Activated CD4-positive, CD25-positive, alpha-beta regulatory T cell treated with anti-CD3 and anti-CD28 coated beads, Interleukin-2, amount 50 U/mL, for 24 hours (primary cell): Measurements from ENCODE around the gene MDFIC2.
"Not testable (repeated sequence)": the region's sequence is repeated elsewhere in the genome, so short reads cannot be mapped to it uniquely, and the experiment has no call there.

Source experiments
- ATAC-seq, 2 donors: fragments of 150-1000 bp; cut with Tn5 transposase; one replicate each; pipeline ENCODE4 v1.10.0; 2021; ENCODE audit warnings: mild to moderate bottlenecking in 1 of 2, moderate library complexity in 1 of 2

Gene MDFIC2

DNA sequence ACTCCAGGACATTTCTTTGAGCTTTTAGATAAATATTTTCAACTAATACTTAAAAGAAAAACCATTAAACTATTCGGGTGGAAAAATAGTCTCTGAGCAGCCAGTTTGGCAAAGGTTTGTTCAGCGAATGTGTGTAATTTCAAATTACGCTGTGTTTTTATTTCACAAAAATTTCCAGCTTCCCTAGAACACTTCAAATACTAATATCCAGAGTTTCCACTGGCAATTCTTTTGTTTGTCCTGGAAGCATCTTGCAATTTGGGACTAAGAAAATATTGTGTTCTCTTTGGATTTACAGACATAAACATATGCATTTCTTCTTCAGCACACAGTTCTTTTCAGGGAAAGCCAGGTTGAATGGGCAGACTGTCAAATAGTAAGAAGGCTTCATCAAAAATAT lies 61.9 kb downstream of the MDFIC2 start:
- ATAC-seq = no peak

GRCh38 chr3:70249509-70250160 lies 62.8 kb downstream of the MDFIC2 start:
- ATAC-seq = no peak

DNA sequence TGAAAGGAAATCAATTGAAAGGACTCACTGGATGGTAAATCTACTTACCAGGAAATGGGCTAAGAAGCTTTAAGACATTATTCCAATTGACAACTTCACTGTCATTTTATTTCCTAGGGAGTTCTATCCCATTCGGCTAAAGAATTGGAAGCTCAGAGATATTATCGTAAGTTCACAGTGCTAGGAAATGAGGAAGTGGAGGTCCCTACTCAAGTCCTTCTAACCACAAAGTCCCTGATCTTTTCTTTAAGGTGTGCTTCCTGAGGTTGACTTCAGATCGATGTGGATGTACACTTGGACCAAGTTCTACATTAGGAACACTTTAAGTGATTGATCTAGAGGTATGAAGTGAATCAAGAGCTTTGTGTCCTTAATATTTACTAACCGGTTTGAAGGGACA lies 63.6 kb downstream of the MDFIC2 start:
- no peak for ATAC-seq

GRCh38 chr3:70247955-70248354 lies 64.5 kb downstream of the MDFIC2 start:
- ATAC-seq = no peak

- no peak for ATAC-seq
Observed at GRCh38 chr3:70245746-70246525, 66.5 kb downstream of the MDFIC2 start.

DNA sequence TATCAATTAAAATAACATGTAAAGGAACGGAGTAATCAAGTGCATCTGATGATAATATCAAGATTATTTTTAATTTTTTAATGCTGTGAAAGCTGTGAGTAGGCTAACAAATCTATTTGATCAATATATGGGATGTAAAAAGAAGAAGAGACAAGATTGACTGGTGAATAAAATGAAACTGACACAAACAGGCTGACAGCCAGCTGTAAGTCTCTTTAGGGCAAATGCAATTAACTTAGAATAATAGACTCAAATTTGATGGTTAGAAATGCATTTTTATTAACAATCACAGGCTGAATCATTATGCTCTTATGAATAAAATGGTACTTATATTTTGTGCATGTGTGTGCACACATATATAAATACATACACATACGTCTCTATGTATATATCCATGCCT lies 68.0 kb downstream of the MDFIC2 start:
- ATAC-seq = no peak

DNA sequence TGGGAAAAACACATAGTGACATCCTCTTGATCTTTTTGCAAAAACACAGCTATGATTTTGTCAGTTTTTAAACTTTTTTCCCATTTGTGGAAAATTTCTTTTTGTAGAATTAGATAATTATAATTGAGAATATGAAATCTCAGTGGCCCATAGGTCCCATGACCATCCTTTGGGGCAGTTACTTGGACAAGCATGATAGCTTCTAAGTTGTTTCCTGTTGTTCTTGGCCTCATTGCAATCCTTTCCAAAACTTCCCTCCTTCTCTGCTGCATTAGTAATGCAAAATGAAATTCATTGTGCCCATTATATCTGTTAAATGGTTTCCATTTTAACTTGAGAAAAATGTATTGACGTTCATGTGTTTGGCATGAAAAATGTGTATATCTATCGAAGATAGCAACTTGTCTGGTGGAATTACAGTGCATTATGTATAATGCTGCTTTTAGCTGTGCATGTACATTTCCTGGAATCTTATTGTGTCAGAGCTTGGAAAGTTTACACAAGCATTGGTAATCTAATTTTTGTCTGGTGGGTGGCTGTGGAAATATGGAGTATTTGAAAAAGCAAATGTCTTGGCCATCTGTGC lies 70.0 kb downstream of the MDFIC2 start:
- no peak for ATAC-seq

DNA sequence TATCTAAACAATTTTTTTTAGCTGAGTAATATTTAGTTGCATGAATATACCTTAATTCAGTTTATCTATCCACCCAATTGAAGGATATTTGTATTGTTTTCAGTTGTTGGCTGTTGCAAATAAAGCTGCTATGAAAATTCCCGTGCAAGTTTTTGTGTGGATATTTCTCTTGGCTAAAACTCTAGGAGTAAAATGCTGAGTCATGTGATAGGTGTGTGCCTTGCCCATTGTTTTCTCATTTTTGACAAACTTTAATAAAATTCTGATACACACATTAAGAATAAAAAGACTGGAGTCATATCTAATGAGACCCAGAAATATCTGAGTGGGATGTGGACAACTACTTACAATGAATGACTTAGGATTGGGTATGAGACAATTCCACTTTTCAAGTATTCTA lies 78.6 kb downstream of the MDFIC2 start:
- ATAC-seq = no peak

DNA sequence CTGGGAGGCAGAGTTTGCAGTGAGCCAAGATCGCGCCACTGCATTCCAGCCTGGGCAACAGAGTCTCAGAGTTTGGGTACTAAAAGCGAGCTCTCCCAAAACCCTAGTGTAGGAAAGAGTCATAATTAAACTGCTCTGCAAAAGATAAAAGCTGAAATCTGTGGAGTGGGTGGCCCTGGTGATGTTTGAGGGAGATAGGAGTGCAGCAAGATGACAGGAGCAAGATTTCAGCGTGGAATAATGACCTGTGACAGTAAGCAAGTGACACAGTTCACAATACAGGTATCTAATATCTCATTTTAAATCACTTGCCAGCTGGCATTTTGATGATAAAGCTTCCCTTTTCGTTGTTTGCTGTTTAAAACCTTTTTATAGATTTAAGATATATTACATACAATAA lies 79.3 kb downstream of the MDFIC2 start:
- ATAC-seq = no peak

DNA sequence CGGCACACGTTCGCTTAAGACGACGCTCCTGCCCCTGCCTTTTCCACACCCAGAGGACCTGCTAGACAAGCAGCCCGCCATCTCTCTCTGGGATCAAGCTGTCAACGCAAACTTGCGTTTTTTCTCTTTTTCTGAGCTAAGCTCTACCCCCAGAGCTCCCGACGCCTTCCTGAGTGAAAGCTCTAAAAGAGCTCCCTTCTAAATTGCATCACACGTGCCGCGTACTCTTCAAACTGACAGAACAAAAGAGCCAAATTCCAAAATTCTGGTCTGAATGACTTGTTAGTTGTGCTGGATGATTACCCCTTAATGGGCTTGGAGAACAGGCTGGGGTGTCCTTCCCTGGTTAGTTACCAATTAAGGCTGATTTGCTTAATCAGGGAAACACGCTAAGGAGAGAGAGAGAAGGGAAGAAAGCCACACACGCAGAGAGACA lies 81.2 kb downstream of the MDFIC2 start:
- ATAC-seq = no peak

- no peak for ATAC-seq
Observed at GRCh38 chr3:70227437-70227836, 85.0 kb downstream of the MDFIC2 start.

- no peak for ATAC-seq
Observed at GRCh38 chr3:70225146-70225545, 87.3 kb downstream of the MDFIC2 start.

- no peak for ATAC-seq
Observed at GRCh38 chr3:70224337-70224736, 88.1 kb downstream of the MDFIC2 start.

DNA sequence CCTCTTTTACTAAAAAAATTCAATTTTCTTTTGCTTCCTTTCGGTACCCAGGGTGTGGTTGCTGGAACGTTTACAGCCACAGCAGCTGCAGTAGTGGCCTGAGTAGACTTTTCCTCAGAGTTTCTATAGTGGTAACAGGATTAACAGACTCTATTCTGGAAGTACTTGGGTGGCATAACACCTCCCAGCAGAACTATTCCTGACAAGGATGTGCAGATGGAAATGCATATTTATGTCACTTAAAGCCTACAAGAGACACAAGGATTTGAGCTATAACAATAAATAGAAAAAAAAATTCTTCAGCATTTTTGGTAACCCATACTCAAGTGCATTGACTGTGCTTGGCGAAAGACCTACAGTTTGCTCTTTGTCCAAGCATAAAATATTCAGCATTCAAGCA lies 94.0 kb downstream of the MDFIC2 start:
- ATAC-seq = no peak

- ATAC-seq = not testable (repeated sequence)
Observed at GRCh38 chr3:70211274-70211673, 101.2 kb downstream of the MDFIC2 start.

- no peak for ATAC-seq
Observed at GRCh38 chr3:70201975-70202374, 110.5 kb downstream of the MDFIC2 start.

DNA sequence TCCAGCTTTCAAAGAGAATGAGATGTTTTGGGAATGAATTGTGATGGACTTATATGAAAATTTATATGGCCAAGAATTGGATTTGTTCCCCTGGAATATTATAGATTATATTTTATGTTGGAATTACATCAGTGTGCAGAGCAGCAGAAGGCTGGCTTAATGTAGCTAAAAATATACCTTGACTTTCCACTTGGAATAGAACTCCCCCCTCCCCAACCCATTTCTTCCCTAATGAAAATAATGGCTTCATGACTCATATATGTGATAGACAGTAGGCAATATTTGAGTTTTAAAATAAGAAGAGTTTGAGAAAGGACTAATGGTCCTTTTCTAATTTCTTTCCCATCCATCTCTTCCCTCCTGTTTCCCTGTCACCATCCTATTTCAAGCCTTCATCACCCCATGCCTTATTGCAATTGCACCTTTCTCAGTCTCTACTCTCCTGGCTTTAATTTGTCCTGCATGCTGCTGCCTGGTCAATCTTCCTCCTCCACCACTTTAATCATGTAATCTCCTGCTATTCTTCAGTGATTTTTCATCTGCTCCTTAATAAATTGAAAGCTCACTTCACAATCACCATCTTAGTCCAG lies 122.5 kb downstream of the MDFIC2 start:
- ATAC-seq = no peak

DNA sequence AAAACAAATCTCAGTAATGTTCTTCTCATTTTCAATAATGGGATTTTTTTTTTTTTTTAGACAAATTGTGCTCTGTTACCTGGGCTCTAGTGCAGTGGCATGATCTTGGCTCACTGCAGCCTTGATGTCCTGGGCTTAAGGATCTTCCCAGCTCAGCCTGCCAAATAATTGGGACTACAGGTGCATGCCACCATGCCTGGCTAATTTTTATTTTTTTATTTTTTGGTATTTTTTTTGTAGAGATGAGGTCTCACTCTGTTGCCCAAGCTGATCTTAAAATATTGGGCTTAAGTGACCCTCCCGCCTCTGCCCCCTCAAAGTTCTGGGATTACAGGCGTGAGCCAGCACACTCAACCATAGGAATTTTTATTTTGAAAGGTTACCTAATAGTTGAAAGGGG lies 126.2 kb downstream of the MDFIC2 start:
- no peak for ATAC-seq

GRCh38 chr3:70185661-70186060 lies 126.8 kb downstream of the MDFIC2 start:
- no peak for ATAC-seq

GRCh38 chr3:70183781-70184504 lies 128.5 kb downstream of the MDFIC2 start:
- ATAC-seq = no peak

DNA sequence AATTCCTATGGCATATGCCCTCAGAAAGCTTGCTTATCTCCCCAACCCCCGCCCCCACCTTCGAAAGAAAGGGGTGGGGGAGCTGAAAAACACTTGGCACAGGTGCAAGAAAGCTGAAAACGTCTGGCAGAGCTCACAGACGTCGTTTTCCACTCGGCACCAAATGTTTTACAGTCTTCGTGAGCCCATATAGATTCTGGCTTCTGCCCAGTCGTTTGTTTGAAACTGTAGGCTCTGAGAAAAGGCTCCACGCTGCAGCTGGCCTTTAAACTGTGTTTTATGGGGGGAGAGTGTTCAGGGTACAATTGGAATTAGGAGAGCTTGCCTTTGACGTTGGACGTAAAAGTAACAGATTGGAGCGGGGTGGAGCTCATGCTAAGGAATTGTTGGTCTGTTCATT lies 130.3 kb downstream of the MDFIC2 start:
- no peak for ATAC-seq

GRCh38 chr3:70180664-70181063 lies 131.8 kb downstream of the MDFIC2 start:
- no peak for ATAC-seq

DNA sequence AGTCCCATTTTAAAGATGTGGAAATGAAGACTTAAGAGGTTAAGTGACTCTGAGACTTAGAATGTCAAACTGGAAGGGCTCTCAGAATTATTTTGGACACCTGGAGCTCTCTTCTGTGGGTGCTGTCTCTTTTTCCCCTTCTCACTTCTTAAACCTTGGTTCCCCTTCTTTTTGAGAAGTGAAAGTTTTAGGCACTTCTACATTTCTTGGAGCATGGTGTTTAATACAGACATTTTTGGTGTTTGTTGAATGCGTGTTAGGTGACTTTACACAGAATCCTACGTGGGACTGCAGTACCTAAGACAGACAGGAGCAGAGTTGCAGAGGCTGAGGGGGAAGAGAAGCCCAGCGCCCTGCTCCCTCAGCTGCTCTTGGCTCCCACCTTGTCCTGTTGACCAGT lies 133.3 kb downstream of the MDFIC2 start:
- ATAC-seq = no peak
